ENCODE measurements around the gene LCN1.

DNA sequence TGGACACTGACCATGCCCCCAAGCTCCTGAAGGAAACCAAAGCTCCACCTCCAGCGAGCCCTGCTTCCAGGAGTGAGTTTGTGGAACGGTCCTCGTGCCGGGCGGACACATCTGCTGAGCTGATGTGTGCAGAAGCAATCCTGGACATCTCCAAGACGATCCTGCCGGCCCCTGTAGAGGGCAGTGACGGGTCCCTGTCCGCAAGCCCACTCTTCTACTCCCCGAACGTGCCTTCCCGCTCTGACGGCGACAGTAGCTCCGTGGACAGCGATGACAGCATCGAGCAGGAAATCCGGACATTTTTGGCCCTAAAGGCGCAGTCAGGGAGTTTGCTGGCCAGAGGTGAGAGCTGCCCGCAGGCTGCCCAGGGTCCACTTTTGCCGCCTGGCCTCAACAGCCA lies 35.4 kb upstream of the LCN1 start:
- TF ChIP-seq EZH2phosphoT487 (conservative IDR thresholded peaks at IDR 0.05; ENCODE audit: low read length) = no peak
- TF ChIP-seq, protein P1, sequence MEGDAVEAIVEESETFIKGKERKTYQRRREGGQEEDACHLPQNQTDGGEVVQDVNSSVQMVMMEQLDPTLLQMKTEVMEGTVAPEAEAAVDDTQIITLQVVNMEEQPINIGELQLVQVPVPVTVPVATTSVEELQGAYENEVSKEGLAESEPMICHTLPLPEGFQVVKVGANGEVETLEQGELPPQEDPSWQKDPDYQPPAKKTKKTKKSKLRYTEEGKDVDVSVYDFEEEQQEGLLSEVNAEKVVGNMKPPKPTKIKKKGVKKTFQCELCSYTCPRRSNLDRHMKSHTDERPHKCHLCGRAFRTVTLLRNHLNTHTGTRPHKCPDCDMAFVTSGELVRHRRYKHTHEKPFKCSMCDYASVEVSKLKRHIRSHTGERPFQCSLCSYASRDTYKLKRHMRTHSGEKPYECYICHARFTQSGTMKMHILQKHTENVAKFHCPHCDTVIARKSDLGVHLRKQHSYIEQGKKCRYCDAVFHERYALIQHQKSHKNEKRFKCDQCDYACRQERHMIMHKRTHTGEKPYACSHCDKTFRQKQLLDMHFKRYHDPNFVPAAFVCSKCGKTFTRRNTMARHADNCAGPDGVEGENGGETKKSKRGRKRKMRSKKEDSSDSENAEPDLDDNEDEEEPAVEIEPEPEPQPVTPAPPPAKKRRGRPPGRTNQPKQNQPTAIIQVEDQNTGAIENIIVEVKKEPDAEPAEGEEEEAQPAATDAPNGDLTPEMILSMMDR (IDR thresholded peaks at IDR 0.05; ENCODE audit: insufficient read depth, low read length, poor library complexity, severe bottlenecking) = no peak

Data from SU-DHL-6 (cell line).